ENCODE measurements around the gene DMRTA2.

GRCh38 chr1:50373532-50373931, 49.7 kb downstream of the DMRTA2 start:
- TF ChIP-seq CTCF (IDR thresholded peaks at IDR 0.05; ENCODE audit: poor library complexity) (no peak), EZH2 (IDR thresholded peaks at IDR 0.05; ENCODE audit: borderline replicate concordance) (no peak)
